ENCODE measurements around the gene UGT1A7. TPM values are rescaled to one million over a fixed set of nuclear protein-coding genes. Genes with fewer than 3 reads are reported as not detected.
"Not testable (repeated sequence)": the region's sequence is repeated elsewhere in the genome, so short reads cannot be mapped to it uniquely, and the experiment has no call there.

The UGT1A7 gene
- polyA plus RNA-seq, 10 donors, result not detected

GRCh38 chr2:233712611-233713261 lies 31.0 kb downstream of the UGT1A7 start, which contains the start of gene UGT1A5:
Gene UGT1A5, plus strand, starts transcription at chr2:233712907. Its CDS starts 85 bp downstream, at chr2:233712992.
- DNase-seq, result no peak

- no peak for DNase-seq
Observed at GRCh38 chr2:233713262-233713615, 31.5 kb downstream of the UGT1A7 start.

- no peak for DNase-seq
Observed at GRCh38 chr2:233714121-233714520, 32.4 kb downstream of the UGT1A7 start.

GRCh38 chr2:233718552-233718951 lies 36.9 kb downstream of the UGT1A7 start, which contains the start of gene UGT1A4:
Gene UGT1A4, plus strand, starts transcription at chr2:233718736. Its CDS starts 85 bp downstream, at chr2:233718821.
- DNase-seq, result no peak

GRCh38 chr2:233728723-233729301 lies 47.1 kb downstream of the UGT1A7 start, which contains the start of gene UGT1A3:
Gene UGT1A3, plus strand, starts transcription at chr2:233729042. Its CDS starts 85 bp downstream, at chr2:233729127.
- DNase-seq, result no peak

- DNase-seq, result not testable (repeated sequence)
Observed at GRCh38 chr2:233736868-233737653, 55.4 kb downstream of the UGT1A7 start.

GRCh38 chr2:233740870-233741269 lies 59.2 kb downstream of the UGT1A7 start:
- no peak for DNase-seq

- DNase-seq, result no peak
Observed at GRCh38 chr2:233743464-233744259, 62.0 kb downstream of the UGT1A7 start.

GRCh38 chr2:233745073-233745755 lies 63.5 kb downstream of the UGT1A7 start:
- DNase-seq, result no peak

- not testable (repeated sequence) for DNase-seq
Observed at GRCh38 chr2:233745838-233746237, 64.1 kb downstream of the UGT1A7 start.

GRCh38 chr2:233746475-233747282 lies 65.0 kb downstream of the UGT1A7 start:
- no peak for DNase-seq

GRCh38 chr2:233747283-233747544 lies 65.5 kb downstream of the UGT1A7 start:
- DNase-seq, result no peak

GRCh38 chr2:233750689-233751088 lies 69.0 kb downstream of the UGT1A7 start:
- not testable (repeated sequence) for DNase-seq

GRCh38 chr2:233751212-233752009 lies 69.7 kb downstream of the UGT1A7 start:
- DNase-seq, result not testable (repeated sequence)

GRCh38 chr2:233754872-233755611 lies 73.3 kb downstream of the UGT1A7 start:
- no peak for DNase-seq

GRCh38 chr2:233756429-233757081 lies 74.9 kb downstream of the UGT1A7 start:
- DNase-seq, result no peak

GRCh38 chr2:233758141-233758540 lies 76.4 kb downstream of the UGT1A7 start:
- no peak for DNase-seq

GRCh38 chr2:233758849-233759248 lies 77.1 kb downstream of the UGT1A7 start:
- no peak for DNase-seq
